ENCODE measurements around the gene SLC30A3. TPM values are rescaled to one million over a fixed set of nuclear protein-coding genes. Genes with fewer than 3 reads are reported as not detected.

Gene SLC30A3
- total and polyA plus RNA-seq, 12 donors, result 4.3 to 35.8 (median 10.4) TPM

DNA sequence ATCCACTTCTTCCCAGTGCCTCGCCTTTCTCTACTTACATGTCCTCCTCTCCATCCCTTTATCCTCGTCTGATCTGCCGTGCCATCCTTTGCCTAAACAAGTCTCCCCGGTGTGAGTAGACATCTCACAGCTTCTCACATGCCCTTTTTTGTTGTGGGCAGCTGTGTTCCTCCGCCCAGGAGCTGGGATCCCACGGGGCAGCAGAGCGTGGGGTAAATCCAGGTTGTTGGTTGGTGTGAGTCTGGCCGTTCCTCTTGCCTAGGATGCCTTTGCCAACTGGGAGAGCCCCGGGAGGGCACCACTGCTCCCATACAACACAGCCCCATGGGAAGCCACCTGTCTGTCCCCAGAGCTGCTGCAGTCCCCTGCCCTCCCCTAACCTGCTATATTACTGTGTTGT is 22.4 kb downstream of the SLC30A3 start:
- H3K27me3 ChIP-seq, result no peaks in the 10 kb centered on the region
- DNase-seq, result no peak

DNA sequence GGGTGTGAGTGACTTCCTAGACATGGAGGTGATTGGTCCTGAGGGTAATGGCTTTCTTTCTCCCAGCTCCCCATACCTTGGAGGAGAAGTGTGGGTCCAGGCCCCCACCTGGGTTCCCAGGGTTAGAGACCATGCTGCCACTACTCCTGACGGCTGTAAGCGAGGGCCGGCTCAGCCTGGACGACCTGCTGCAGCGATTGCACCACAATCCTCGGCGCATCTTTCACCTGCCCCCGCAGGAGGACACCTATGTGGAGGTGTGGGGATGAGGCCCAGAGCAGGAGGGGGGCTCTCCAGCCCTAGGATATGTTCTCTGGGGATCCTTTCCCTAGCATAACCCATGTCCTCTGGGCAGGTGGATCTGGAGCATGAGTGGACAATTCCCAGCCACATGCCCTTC is 23.9 kb downstream of the SLC30A3 start:
- TF ChIP-seq, protein P1, sequence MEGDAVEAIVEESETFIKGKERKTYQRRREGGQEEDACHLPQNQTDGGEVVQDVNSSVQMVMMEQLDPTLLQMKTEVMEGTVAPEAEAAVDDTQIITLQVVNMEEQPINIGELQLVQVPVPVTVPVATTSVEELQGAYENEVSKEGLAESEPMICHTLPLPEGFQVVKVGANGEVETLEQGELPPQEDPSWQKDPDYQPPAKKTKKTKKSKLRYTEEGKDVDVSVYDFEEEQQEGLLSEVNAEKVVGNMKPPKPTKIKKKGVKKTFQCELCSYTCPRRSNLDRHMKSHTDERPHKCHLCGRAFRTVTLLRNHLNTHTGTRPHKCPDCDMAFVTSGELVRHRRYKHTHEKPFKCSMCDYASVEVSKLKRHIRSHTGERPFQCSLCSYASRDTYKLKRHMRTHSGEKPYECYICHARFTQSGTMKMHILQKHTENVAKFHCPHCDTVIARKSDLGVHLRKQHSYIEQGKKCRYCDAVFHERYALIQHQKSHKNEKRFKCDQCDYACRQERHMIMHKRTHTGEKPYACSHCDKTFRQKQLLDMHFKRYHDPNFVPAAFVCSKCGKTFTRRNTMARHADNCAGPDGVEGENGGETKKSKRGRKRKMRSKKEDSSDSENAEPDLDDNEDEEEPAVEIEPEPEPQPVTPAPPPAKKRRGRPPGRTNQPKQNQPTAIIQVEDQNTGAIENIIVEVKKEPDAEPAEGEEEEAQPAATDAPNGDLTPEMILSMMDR (IDR thresholded peaks at IDR 0.05), result no peak
- WGBS, 2 donors, result 95 to 98% methylated on average over 8 of the region's 8 CpGs
- peaks cover 0 to 19% (median 7%) of the 10 kb centered on the region in 9 donors for H3K4me1 ChIP-seq
- no peaks in the 10 kb centered on the region for H3K9me3 ChIP-seq
- intact Hi-C loops (cut with DNase I), result no loop called here
- H3K27ac ChIP-seq, result no peak overlapping the region
- no peak for DNase-seq
- no peak overlapping the region for H3K4me3 ChIP-seq
- H3K27me3 ChIP-seq, result no peaks in the 10 kb centered on the region
- peaks cover 4 to 100% (median 67%) of the 10 kb centered on the region in 9 donors for H3K36me3 ChIP-seq
- ATAC-seq, result no peak

More for the DNA sequence above, 22.4 kb downstream of the SLC30A3 start:
- Histone ChIP-seq H3K36me3 (peaks cover 4 to 93% (median 52%) of the 10 kb centered on the region in 9 donors), H3K27ac (no peak overlapping the region), H3K4me3 (no peak overlapping the region), H3K9me3 (no peaks in the 10 kb centered on the region), H3K4me1 (peaks cover 0 to 29% (median 11%) of the 10 kb centered on the region in 9 donors)
- intact Hi-C loops (cut with DNase I), result no loop called here
- WGBS, 2 donors, result 88% methylated on average over 9 of the region's 9 CpGs
- TF ChIP-seq, protein P1 (IDR thresholded peaks at IDR 0.05), result no peak
- no peak for ATAC-seq

DNA sequence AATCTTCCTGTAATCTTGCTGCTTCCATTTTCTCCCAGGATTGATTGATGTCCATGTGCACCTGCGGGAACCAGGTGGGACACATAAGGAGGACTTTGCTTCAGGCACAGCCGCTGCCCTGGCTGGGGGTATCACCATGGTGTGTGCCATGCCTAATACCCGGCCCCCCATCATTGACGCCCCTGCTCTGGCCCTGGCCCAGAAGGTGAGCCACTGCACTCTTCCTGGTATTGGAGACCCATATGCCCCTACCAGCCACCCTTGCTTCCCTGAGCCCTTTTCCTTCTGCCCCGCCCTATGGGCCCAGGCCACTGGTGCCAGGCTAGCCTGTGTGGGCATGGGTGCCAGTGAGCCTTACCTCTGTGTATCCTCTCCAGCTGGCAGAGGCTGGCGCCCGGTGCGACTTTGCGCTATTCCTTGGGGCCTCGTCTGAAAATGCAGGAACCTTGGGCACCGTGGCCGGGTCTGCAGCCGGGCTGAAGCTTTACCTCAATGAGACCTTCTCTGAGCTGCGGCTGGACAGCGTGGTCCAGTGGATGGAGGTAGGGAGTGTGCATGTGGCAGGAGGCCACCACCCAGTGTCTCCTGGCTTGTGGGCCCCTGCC is 25.4 kb downstream of the SLC30A3 start:
- H3K9me3 ChIP-seq, result no peaks in the 10 kb centered on the region
- H3K27me3 ChIP-seq, result no peaks in the 10 kb centered on the region
- TF ChIP-seq, protein P1 (IDR thresholded peaks at IDR 0.05), result no peak
- peaks cover 8 to 100% (median 82%) of the 10 kb centered on the region in 9 donors for H3K36me3 ChIP-seq
- no peak overlapping the region for H3K4me3 ChIP-seq
- WGBS, 2 donors, result 96 to 98% methylated on average over 15 of the region's 15 CpGs
- H3K4me1 ChIP-seq, result peaks cover 0 to 3% (median 0%) of the 10 kb centered on the region in 9 donors
- H3K27ac ChIP-seq, result no peak overlapping the region
- intact Hi-C loops (cut with DNase I), result no loop called here
- DNase-seq (no peak), ATAC-seq (no peak)

DNA sequence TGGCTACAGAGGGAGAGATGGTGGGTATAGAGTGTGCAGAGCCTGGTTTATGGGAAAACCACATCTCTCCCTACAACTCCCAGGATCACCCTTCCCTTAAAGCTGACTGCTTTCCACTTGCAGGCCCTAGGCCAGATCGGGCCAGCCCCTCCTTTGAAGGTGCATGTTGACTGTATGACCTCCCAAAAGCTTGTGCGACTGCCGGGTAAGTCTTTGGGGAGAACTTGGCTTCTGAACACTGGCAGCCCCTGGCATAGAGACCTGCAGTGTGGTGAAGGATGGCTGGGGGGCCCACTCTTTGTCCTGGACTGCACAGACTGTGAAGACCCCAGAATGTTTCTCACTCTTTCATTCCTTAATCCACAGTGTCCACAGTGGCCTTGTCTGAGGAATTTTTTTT is 26.2 kb downstream of the SLC30A3 start:
- Histone ChIP-seq H3K9me3 (no peaks in the 10 kb centered on the region), H3K4me1 (no peaks in the 10 kb centered on the region), H3K27me3 (no peaks in the 10 kb centered on the region), H3K4me3 (no peak overlapping the region), H3K27ac (no peak overlapping the region), H3K36me3 (peaks cover 8 to 100% (median 86%) of the 10 kb centered on the region in 9 donors)
- intact Hi-C loops (cut with DNase I), result no loop called here
- ATAC-seq, result no peak
- 89 to 93% methylated on average over 3 of the region's 3 CpGs for WGBS, 2 donors
- no peak for DNase-seq
- TF ChIP-seq, protein P1 (IDR thresholded peaks at IDR 0.05), result no peak
